Measurements from ENCODE around the gene PLCB3.
"Not testable (repeated sequence)": the region's sequence is repeated elsewhere in the genome, so short reads cannot be mapped to it uniquely, and the experiment has no call there.

PLCB3 gene

GRCh38 chr11:64306563-64306875 is 55.2 kb downstream of the PLCB3 start:
- no peak for DNase-seq

DNA sequence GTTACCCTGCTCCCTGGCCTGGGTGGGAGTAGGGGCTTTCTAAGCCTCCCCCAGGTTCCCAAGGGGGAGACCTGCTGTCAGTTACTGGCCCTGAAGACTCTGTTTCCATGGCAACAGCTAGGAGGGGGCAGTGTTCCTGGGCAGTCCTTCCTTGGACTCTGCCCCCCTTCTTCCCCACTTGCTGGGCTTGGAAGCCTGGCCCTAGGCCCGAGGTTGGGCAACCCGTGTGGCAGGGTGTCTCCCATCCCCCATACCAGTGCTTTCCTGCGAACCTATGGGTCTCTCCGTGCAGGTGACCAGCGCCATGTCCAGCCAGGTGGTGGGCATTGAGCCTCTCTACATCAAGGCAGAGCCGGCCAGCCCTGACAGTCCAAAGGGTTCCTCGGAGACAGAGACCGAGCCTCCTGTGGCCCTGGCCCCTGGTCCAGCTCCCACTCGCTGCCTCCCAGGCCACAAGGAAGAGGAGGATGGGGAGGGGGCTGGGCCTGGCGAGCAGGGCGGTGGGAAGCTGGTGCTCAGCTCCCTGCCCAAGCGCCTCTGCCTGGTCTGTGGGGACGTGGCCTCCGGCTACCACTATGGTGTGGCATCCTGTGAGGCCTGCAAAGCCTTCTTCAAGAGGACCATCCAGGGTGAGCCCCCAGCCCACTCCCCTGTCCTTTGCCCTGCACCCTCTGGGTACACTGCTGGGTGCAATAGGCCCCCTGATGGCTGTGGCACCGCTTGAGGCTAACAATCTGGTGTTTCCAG is 55.7 kb downstream of the PLCB3 start:
- DNase-seq, result no peak

DNA sequence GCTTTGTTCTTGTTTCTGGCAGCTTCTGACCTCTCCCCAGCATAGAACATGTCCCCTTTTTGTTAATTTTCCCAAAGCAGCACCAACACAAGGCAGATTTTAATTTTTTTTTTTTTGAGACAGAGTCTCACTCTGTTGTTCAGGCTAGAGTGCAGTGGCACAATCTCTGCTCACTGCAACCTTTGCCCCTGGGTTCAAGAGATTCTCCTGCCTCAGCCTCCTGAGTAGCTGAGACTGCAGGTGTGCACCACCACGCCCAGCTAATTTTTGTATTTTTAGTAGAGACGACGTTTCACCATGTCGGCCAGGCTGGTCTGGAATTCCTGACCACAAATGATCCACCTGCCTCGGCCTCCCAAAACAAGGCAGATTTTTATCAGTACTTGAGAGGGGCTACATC is 56.5 kb downstream of the PLCB3 start:
- not testable (repeated sequence) for DNase-seq

GRCh38 chr11:64312947-64313346 is 61.6 kb downstream of the PLCB3 start:
- no peak for DNase-seq

GRCh38 chr11:64313491-64314145 is 62.3 kb downstream of the PLCB3 start:
- no peak for DNase-seq

DNA sequence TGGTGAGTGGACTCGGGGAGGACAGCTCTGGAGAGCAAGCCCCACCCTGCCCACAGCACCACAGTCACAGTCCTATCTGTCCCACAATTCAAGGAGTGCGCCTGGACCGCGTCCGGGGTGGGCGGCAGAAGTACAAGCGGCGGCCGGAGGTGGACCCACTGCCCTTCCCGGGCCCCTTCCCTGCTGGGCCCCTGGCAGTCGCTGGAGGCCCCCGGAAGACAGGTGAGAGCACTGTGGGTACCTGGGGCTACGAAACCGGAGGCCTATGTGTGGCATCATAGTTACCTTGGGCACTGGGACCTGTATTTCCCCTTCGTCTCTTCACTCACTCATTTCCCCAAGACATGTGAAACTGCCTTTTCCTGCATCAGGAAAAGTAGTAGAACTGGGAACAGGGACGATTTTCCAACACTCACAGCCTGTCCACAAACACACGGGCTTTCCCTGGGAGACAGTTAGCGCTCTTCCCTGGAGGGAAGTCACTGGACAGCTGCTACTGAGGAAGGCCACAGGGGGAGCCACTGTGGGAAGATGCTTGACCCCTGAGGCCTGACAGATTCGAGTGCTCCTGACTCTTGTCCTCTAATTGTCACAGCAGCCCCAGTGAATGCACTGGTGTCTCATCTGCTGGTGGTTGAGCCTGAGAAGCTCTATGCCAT is 62.9 kb downstream of the PLCB3 start:
- no peak for DNase-seq

GRCh38 chr11:64314805-64315561 is 63.7 kb downstream of the PLCB3 start:
- no peak for DNase-seq

DNA sequence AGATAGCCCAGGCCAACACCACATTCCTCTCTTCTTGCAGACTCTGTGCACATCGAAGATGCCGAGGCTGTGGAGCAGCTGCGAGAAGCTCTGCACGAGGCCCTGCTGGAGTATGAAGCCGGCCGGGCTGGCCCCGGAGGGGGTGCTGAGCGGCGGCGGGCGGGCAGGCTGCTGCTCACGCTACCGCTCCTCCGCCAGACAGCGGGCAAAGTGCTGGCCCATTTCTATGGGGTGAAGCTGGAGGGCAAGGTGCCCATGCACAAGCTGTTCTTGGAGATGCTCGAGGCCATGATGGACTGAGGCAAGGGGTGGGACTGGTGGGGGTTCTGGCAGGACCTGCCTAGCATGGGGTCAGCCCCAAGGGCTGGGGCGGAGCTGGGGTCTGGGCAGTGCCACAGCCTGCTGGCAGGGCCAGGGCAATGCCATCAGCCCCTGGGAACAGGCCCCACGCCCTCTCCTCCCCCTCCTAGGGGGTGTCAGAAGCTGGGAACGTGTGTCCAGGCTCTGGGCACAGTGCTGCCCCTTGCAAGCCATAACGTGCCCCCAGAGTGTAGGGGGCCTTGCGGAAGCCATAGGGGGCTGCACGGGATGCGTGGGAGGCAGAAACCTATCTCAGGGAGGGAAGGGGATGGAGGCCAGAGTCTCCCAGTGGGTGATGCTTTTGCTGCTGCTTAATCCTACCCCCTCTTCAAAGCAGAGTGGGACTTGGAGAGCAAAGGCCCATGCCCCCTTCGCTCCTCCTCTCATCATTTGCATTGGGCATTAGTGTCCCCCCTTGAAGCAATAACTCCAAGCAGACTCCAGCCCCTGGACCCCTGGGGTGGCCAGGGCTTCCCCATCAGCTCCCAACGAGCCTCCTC is 64.6 kb downstream of the PLCB3 start:
- not testable (repeated sequence) for DNase-seq

- DNase-seq, result no peak
Measured at GRCh38 chr11:64316672-64317324, 65.5 kb downstream of the PLCB3 start.

GRCh38 chr11:64317325-64317960 is 66.1 kb downstream of the PLCB3 start, which contains the start of gene TRMT112:
TRMT112 (minus strand) TSS chr11:64317559; CDS start chr11:64317526, 33 bp downstream.
- DNase-seq, result peak; percentile 82

GRCh38 chr11:64317961-64318765 is 66.8 kb downstream of the PLCB3 start, which contains the start of gene PRDX5:
PRDX5 (plus strand) TSS chr11:64318121; CDS start chr11:64318216, 95 bp downstream.
- DNase-seq, result peak; percentile 95
